ENCODE data around the gene PITPNC1.
"Not testable (repeated sequence)": the region's sequence is repeated elsewhere in the genome, so short reads cannot be mapped to it uniquely, and the experiment has no call there.

PITPNC1 gene

DNA sequence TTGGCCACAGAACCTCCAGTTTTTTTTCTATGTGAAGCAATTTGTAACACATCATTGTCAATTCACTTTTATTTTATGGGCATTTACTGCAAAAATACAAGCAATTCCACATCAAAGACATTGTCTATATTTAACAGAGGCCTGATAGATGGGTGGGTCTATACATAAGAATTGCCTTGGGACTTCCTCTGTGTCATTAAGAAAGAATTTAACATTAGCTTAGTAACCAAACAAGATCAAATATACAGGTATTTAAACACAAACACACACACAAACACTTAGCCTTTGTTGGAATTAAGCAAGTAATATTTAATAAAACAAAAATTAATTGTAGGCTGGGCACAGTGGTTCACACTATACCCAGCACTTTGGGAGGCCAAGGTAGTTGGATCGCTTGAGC is 4.3 kb upstream of the PITPNC1 start:
- DNase-seq = no peak

DNA sequence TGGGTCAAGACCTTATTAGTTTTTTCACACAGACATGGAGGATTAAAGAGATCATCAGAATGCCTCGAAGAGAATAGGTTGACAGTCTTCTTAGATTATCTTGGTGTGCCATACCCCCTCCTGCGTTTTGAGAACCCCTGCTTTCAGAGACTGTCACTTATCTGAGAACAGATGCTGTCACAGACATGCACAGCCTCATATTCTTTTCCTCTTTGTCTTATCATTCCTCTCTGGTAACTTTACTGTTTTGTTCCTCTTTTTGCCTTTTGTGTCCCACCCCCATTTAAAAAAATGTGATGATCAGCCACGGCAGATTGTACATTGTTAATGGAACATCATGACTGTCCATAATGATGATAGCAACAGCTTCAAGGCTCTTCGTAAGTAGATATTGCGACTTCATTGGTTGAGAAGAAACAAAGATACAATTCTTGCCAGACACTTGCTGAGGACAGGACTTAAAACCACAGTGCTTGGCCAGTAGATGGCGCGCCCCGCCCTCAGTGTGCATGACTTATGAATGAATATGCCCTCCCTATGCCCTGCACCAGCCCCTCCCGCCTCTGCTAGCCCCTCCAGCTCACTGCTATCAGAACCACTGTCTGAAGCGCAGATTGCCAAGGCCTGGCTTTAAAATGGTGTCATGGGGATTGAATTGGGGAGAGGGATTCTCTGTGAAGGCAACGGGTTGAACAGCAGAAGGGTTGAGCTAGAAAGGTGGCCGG is 2.6 kb upstream of the PITPNC1 start:
- DNase-seq = peak; percentile 94

DNA sequence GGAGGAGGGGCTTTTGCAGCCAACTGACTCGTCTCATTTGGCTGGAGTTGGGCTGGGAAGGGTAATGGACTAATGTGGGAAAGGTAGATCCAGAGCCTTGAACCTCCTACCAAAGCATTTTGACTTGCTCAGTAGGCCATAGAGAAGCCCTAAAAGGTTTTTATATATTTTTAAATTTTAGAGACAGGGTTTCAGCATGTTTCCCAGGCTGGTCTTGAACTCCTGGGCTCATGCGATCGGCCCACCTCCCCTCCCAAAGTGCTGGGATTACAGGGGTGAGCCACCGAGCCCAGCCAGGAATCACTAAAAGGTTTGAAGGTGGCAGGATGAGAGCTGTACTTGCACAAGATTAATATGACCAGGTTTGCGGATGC is 2.0 kb upstream of the PITPNC1 start:
- DNase-seq = no peak

DNA sequence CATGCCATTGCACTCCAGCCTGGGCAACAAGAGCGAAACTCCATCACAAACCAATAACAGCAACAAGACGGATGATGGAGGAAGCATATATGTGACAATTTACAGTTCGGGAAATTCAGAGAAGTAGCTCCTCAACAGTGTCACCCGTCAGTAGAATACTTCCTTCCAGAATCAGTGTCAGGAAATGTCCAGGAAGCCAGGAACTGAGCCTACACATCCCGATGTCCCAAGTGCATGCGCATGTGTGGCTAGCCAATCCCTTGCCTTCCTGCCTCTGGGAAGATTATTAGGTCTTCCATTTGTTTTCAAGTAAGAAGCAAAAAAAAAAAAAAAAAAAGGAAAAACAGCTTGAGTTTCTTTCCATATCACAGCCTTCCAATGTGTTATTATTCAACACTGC is 1.4 kb upstream of the PITPNC1 start:
- no peak for DNase-seq

DNA sequence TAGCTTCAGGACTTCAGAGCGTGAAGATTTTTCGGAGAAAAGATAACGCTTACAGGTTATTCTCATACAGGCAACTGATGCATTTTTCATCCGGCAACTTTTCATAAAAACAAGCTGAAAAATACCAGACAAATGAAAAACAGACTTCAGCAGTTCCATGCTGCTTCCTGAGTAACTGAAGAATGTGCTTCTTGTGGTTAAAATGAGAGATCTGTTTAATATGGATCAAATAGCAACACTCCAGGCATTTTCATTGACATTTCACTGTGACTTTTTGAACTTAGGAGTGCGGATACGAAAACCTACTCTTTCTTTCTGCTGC is 705 bp upstream of the PITPNC1 start:
- no peak for DNase-seq

DNA sequence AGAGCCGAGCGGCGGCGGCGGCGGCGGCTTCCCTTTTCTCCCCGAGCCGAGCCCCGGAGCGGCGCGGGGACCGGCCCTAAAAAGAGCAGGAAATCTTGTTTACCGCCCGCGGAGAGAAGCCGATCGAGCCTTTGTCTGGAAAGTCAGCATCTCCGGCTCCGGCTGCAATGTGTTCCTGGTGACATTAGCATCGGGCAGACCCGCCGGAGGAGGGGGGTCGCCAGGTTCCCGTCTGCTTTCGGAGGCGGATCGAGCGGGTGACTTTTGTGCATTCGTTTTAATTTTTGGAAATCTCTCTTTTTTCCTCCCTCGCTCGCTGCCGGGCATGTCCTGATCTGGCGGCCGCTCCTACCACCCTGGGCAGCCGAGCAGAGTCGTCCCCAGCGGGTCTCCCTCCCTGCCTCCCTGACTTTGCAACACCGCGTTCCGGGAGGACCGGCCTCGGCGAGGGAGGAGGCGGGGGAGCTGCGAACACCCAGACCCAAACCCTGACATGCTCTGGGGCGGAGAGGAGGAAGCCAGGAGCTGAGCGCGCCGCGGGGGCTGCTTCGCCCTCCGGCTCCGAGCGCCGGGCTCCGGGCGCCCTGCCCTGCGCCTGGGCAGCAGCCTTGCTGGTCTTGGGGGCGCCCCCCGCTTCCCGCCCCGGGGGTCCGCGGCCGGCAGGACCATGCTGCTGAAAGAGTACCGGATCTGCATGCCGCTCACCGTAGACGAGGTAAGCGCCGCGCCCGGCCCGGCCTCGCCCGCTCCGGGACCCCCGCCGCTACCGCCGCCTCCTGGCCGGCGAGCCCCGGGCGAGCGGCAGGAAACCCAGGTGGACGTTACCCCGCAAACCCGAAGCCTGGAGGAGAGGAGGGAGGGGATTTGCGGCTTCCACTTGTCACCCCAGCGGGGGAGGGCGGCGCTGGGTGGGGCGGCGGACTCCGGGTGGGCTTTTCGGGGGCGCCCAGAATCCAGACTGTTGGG is 690 bp downstream of the PITPNC1 start:
- DNase-seq = peak; percentile 83

DNA sequence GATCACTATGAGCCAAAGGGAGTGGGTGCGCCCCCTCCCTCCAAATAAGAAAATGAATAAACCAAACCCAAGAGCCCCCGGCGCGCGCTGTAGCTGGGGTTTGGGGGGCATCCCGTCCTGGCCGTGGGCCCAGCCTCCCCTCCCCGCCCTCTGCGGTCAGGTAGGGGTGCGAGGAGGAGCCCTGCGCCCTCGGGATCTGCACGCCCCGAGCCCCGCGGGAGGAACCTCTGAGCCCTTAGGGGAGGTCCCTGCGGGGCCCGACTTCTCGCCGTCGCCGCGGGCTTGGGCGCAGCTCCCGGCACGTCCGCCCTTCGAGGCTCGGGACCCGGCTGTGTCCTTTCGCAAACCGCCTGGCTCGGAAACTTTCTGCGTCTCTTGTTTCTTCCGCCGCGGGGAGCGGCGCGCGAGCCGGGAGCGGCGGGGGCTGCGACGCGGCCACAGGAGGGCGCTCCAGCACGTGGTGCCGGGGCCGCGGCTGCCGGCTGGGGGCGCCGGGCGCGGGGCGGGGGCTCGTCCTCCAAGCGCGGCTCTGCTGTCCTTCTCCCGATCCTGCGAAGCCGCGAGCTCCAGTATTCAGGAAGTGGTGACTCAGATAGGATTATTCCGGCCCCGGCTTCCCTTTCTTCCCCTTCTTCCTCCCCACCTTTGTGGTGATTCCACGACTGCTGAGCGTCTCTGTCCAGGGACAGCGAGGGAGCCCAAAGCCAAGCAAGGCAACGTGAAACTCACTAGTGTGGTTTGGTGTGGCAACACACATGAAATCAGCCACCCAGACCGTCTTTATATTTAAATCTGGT is 1.6 kb downstream of the PITPNC1 start:
- DNase-seq = peak; percentile 85

DNA sequence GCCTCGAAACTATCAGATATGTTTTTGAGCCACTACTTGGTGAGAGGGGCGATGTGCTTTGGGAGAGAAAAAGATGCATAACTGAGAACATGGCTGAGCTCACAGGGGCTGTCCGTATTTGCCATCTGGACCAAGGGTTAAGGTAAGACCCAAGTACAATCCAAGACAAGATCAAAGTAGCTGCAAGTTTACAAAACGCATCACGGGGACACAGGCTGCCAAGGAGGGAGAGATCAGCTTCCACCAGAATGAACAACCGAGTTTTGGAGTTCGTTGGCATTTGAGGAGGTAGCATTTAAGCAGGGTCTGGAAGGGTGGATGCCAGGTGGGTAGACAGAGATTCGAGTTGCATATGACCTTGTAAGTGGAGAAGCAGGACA is 2.2 kb downstream of the PITPNC1 start:
- no peak for DNase-seq

DNA sequence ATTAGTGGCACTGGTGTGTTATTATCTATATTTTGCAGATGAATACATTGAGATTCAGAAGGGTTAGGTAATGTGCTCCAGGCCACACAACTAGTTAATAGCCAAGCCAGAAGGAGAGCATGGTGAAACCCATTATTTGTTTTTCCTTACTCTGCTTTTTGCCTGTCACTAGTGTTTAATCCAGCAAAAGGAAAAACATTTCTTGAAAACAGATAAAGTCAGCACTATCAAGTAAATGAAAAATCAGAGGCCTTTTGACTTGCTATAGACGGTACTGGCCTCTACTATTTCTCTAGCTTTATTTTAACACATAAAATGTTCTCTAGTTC is 4.8 kb downstream of the PITPNC1 start:
- DNase-seq = no peak

DNA sequence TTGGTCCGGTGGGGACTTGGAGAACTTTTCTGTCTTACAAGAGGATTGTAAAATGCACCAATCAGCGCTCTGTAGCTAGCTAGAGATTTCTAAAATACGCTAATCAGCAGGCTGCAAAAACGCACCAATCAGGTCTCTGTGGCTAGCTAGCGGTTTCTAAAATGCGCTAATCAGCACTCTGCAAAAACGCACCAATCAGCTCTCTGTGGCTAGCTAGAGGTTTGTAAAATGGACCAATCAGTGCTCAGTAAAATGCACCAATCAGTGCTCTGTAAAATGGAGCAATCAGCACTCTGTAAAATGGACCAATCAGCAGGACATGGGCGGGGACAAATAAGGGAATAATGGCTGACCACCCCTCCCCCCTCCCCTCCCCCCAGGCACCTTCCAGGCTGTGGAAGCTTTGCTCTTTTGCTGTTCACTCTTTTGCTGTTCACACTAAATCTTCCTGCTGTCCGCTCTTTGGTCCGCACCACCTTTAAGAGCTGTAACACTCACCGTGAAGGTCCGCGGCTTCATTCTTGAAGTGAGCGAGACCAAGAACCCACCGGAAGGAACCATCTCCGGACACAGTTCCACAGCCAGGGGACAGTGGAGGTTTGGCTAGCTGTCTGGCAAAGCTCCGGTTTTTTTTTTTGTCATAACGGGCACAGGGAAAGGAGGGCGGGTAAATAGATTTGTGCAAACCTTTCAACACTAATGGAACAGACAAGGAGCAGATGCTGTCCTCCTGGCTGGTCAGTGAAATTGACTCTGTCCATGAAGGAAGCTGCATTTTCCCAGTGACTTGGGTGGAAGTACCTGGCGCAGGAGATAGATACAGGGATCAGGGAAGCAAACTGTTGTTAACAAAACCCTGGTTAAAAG is 8.3 kb downstream of the PITPNC1 start:
- no peak for DNase-seq

DNA sequence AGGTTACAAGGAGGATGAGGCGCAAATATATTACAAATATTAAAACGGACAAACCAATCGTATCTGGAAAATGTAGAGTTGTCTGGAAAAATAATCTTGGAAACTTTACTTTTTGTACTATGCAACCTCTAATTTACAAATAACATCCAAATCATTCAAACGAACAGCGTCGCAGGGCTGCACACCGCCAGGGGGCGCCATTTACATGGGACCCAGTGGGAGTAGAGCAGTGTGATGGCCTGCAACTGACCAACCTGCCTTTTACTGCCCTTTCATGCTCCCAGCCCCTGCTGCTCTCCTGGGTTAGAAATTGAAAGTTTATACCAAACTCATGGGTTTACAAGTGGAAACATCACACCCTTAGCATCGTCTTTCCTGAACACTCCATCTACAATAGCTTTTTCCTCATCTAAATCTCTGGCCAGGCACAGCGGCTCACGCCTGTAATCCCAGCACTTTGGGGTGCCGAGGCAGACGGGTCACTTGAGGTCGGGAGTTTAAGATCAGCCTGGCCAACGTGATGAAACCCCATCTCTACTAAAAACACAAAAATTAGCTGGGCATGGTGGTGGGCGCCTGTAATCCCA is 10.0 kb downstream of the PITPNC1 start:
- DNase-seq = peak; percentile 68

DNA sequence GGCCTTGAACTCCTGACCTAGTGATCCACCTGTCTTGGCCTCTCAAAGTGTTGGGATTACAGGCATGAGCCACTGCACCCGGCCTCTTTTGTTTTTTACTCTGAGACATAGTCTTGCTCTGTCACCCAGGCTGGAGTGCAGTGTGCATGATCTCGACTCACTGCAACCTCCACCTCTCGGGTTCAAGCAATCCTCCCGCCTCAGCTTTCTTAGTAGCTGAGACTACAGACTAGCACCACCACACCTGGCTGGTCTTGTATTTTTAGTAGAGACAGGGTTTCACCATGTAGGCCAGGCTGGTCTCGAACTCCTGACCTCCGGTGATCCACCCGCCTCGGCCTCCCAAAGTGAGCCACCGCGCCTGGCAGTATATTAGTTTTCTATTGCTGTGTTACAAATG is 11.5 kb downstream of the PITPNC1 start:
- not testable (repeated sequence) for DNase-seq

DNA sequence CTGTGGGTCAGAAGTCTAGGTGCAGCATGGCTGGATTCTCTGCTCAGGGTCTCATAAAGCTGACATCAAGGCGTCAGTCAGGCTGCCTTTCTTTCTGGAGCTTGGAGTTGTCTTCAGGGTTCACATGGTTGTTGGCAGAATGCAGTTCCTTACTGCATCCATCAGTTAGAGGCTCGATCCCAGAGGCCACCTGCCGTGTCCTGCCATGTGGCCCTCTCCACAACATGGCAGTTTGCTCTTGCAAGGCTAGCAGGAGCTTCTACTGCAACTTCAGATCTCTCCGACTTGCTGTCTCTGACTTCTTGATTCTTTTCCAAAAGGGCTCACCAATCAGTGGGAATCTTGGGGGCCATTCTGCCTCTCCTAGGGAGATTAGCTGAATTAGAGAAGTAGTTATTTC is 11.9 kb downstream of the PITPNC1 start:
- DNase-seq = peak; percentile 28

DNA sequence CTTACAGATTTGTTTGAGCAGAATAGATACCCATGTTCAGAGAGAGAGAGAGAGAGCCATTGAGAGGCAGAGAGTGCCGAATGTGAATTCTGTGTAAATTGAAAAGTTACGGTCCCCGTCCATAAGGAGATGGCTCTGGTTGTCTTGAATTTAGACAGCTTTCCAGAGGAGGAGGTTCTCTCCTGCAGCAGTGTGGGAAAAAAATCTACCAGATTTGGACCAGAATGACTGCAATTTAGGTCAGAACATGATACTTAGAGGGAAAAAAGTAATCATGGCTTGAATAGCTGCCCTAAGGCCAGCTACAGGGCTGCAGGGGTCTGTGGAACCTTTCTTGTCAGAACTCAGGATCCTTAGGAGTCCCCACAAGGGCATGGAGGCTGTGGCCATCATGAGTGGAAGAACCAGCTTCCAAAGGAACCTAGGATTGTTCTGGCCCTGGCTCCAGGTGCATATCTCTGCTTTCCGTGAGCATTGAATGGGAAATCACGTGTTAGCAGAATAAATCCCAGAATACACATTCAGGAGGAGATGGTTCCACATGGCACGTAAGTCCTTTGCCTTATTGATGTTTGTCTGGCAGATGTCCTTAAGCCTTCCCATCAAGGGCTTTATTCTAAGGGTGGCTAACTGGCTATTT is 13.0 kb downstream of the PITPNC1 start:
- DNase-seq = peak; percentile 79

DNA sequence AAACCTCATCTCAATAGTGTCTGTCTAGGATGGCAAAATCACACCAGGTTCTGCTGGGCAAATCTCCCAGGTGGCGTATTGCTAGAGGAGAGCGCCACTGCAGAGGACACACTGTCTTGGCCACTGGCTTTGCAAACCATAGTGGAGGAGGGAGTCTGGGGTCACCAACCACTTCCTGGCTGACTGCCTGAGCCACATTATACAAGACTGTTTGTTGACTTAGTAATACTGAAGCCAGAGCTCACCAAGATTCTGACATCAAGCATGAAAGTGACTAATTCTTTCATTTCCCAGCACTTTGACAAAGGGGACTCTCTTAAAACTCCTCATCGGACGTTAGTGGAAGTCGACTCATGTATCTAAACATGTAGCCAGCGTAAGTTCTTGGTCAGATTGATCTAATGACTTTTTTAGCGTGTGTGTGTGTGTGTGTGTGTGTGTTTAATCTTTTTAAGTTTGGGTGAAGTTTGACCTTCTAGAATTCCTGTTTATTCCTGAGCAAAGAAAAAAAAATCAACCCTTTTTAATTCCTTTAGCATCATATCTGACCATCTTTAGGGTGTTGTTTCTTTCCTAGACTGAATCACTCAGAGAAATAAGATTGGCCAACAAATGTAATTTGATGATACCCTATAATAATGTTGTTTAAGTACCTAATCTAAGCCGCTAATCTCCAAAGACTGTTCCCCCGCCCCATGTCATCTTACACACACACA is 13.7 kb downstream of the PITPNC1 start:
- peak; percentile 77 for DNase-seq

DNA sequence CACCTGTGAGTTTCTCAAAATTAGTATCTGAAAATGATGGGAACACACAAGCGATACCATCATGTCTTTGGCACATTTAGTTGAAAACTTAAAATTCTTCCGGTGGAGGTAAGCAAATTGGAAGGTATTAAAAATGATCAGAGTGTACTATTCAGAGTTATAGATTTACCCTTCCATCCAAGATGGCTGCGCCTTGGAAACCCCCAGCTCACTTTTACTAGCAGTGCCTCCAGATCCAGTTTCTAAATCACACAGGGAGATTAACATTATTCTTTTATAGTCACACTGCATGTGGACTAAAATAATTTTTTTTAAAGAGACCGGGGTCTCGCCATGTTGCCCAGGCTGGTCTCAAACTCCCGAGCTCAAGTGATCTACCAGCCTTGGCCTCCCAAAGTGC is 15.0 kb downstream of the PITPNC1 start:
- DNase-seq = no peak

DNA sequence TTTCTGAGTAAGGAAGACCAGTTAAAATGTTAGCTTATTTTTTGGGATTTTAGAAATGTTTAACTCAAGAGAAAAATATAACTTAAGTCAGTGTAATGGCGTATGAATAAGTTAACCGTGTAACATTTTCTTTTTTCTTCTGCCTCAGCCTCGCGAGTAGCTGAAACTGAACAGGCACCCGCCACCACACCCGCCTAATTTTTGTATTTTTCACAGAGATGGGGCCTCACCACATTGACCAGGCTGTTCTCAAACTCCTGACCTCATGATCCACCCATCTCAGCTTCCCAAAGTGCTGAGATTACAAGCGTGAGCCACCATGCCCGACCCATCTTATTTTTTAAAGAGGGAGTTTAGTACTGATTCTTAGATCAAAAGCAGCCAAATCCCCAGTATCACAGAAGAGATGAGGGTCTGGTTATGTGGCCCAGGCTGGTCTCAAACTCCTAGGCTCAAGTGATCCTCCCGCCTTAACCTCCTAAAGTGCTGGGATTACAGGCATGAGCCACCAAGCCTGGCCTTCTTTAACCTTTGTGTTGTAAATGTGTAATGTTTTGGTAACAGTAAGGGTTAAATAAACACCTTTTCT is 16.8 kb downstream of the PITPNC1 start:
- no peak for DNase-seq

DNA sequence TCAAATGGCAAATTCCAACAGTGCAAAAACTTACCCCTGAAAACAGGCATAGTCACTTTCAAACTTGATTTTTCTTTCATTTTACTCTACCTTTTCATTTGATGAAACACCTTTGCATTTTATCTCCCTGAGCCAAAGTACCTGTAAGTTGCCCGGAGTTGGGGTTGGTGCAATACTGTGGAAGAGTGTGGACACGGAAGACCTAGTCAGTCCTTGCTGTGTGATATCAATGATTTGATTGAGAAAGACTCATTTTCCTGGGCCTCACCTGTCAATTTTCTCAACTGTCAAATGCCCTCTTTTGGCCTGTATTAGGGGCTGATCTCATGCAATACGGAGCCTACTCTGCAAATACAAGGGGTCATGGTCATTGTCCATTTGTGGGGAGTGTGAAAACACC is 22.6 kb downstream of the PITPNC1 start:
- DNase-seq = no peak

DNA sequence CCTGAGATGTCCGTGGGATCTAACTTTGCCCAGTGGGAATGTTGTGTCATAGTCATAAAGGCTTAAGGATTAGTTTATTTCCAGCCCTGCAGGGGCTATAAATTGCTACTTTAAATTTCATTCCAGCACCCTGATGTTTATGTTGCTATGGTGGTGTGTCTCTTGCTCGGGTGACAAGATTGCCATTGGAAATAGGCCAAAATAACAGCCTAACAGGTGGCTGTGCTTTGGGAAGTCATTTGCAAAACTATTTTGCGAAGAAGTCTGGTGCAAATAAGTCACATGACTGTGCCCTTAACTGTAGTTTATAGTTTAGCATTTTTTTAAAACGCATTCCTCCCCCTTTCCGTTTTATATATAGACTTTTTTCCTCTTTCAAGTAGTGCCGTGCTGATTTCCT is 23.1 kb downstream of the PITPNC1 start:
- peak; percentile 14 for DNase-seq

DNA sequence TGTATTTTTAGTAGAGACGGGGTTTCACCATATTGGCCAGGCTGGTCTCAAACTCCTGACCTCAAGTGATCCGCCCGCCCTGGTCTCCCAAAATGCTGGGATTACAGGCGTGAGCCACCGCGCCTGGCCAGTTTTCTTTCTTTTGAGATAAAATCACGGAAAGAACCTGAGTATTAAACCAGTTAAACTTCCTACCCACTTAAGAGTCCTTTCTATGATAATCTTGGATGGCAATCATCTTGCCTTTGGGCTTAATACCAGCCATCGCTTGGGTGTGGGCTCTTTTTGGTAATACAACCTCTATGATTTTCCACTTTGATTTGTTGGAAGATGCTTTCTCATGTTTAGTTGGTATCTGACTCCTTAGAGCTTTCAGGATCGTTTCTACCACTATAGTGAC is 24.0 kb downstream of the PITPNC1 start:
- no peak for DNase-seq
